ENCODE results near the gene ZNF32.

Gene ZNF32

GRCh38 chr10:43680035-43680434 is 31.4 kb upstream of the ZNF32 start:
- Histone ChIP-seq H3K4me2 (no peak overlapping the region), H3K27me3 (ENCODE audit: insufficient read depth, low read depth) (no peaks in the 10 kb centered on the region), H3K9ac (no peak overlapping the region), H3K36me3 (ENCODE audit: insufficient read depth) (no peaks in the 10 kb centered on the region), H3K27ac (no peak overlapping the region), H4K20me1 (ENCODE audit: insufficient read depth) (no peaks in the 10 kb centered on the region), H2AFZ (ENCODE audit: low read depth) (no peak overlapping the region), H3K4me1 (ENCODE audit: low read depth, poor library complexity, severe bottlenecking) (no peaks in the 10 kb centered on the region), H3K4me3 (IDR thresholded peaks at IDR 0.05; ENCODE audit: insufficient read depth, low read depth, low read length) (no peak overlapping the region), H3K79me2 (ENCODE audit: insufficient read depth, low read depth) (no peaks in the 10 kb centered on the region)
- TF ChIP-seq CTCF (conservative IDR thresholded peaks at IDR 0.05; ENCODE audit: low read depth, low read length), result no peak

- H2AFZ ChIP-seq (ENCODE audit: low read depth), result no peak overlapping the region
- H3K4me3 ChIP-seq (IDR thresholded peaks at IDR 0.05; ENCODE audit: insufficient read depth, low read depth, low read length), result no peak overlapping the region
- H3K36me3 ChIP-seq (ENCODE audit: insufficient read depth), result no peaks in the 10 kb centered on the region
- no peaks in the 10 kb centered on the region for H4K20me1 ChIP-seq (ENCODE audit: insufficient read depth)
- no peaks in the 10 kb centered on the region for H3K27me3 ChIP-seq (ENCODE audit: insufficient read depth, low read depth)
- no peak overlapping the region for H3K4me2 ChIP-seq
- H3K79me2 ChIP-seq (ENCODE audit: insufficient read depth, low read depth), result no peaks in the 10 kb centered on the region
- no peaks in the 10 kb centered on the region for H3K4me1 ChIP-seq (ENCODE audit: low read depth, poor library complexity, severe bottlenecking)
- no peak overlapping the region for H3K9ac ChIP-seq
- no peak for TF ChIP-seq CTCF (conservative IDR thresholded peaks at IDR 0.05; ENCODE audit: low read depth, low read length)
- H3K27ac ChIP-seq, result no peak overlapping the region
Measured at GRCh38 chr10:43679509-43679908, 30.8 kb upstream of the ZNF32 start.

GRCh38 chr10:43678654-43679053 is 30.0 kb upstream of the ZNF32 start:
- no peaks in the 10 kb centered on the region for H3K4me1 ChIP-seq (ENCODE audit: low read depth, poor library complexity, severe bottlenecking)
- no peak overlapping the region for H2AFZ ChIP-seq (ENCODE audit: low read depth)
- no peaks in the 10 kb centered on the region for H4K20me1 ChIP-seq (ENCODE audit: insufficient read depth)

GRCh38 chr10:43676901-43677300 is 28.2 kb upstream of the ZNF32 start:
- H3K27ac ChIP-seq, result no peak overlapping the region
- H3K4me1 ChIP-seq (ENCODE audit: low read depth, poor library complexity, severe bottlenecking), result no peaks in the 10 kb centered on the region
- H3K36me3 ChIP-seq (ENCODE audit: insufficient read depth), result no peaks in the 10 kb centered on the region
- no peak overlapping the region for H3K4me2 ChIP-seq
- no peaks in the 10 kb centered on the region for H3K79me2 ChIP-seq (ENCODE audit: insufficient read depth, low read depth)
- H3K9ac ChIP-seq, result no peak overlapping the region
- H4K20me1 ChIP-seq (ENCODE audit: insufficient read depth), result no peaks in the 10 kb centered on the region
- no peak overlapping the region for H3K4me3 ChIP-seq (IDR thresholded peaks at IDR 0.05; ENCODE audit: insufficient read depth, low read depth, low read length)
- no peak overlapping the region for H2AFZ ChIP-seq (ENCODE audit: low read depth)
- TF ChIP-seq CTCF (conservative IDR thresholded peaks at IDR 0.05; ENCODE audit: low read depth, low read length), result no peak
- no peaks in the 10 kb centered on the region for H3K27me3 ChIP-seq (ENCODE audit: insufficient read depth, low read depth)

More at GRCh38 chr10:43678654-43679053, 30.0 kb upstream of the ZNF32 start:
- no peak overlapping the region for H3K9ac ChIP-seq
- no peaks in the 10 kb centered on the region for H3K79me2 ChIP-seq (ENCODE audit: insufficient read depth, low read depth)
- H3K4me3 ChIP-seq (IDR thresholded peaks at IDR 0.05; ENCODE audit: insufficient read depth, low read depth, low read length), result no peak overlapping the region
- H3K27ac ChIP-seq, result no peak overlapping the region
- no peaks in the 10 kb centered on the region for H3K36me3 ChIP-seq (ENCODE audit: insufficient read depth)
- H3K4me2 ChIP-seq, result no peak overlapping the region
- no peak for TF ChIP-seq CTCF (conservative IDR thresholded peaks at IDR 0.05; ENCODE audit: low read depth, low read length)
- no peaks in the 10 kb centered on the region for H3K27me3 ChIP-seq (ENCODE audit: insufficient read depth, low read depth)
